ENCODE data around the gene PRPF39. TPM values are rescaled to one million over a fixed set of nuclear protein-coding genes. Genes with fewer than 3 reads are reported as not detected.

The PRPF39 gene
- total and polyA plus RNA-seq, 9 donors = 20.9 to 50.5 (median 29.2) TPM

- no peak overlapping the region for H3K27ac ChIP-seq
- H3K36me3 ChIP-seq = no peaks in the 10 kb centered on the region
- intact Hi-C loops (cut with DNase I) = no loop called here
- H3K4me3 ChIP-seq = no peak overlapping the region
- H3K27me3 ChIP-seq = no peaks in the 10 kb centered on the region
- H3K4me1 ChIP-seq (ENCODE audit: insufficient read depth) = peaks cover 3% of the 10 kb centered on the region
- no peak for DNase-seq
- no peaks in the 10 kb centered on the region for H3K9me3 ChIP-seq
- 71 to 77% (median 74%) methylated on average over 2 of the region's 2 CpGs for WGBS, 3 donors
- TF ChIP-seq EP300 (IDR thresholded peaks at IDR 0.05) (no peak), CTCF (IDR thresholded peaks at IDR 0.05) (no peak), POLR2A (IDR thresholded peaks at IDR 0.05) (no peak)
Measured at GRCh38 chr14:45082420-45082819, 1.5 kb upstream of the PRPF39 start.

- no peaks in the 10 kb centered on the region for H3K36me3 ChIP-seq
- H3K9me3 ChIP-seq = no peaks in the 10 kb centered on the region
- peaks cover 3% of the 10 kb centered on the region for H3K4me1 ChIP-seq (ENCODE audit: insufficient read depth)
- peak overlapping the region in 1 of 2 donors; percentile 59 for H3K27ac ChIP-seq
- peak overlapping the region; percentile 72 for H3K4me3 ChIP-seq
- H3K27me3 ChIP-seq = no peaks in the 10 kb centered on the region
- DNase-seq = no peak
- TF ChIP-seq POLR2A (IDR thresholded peaks at IDR 0.05) (no peak), CTCF (IDR thresholded peaks at IDR 0.05) (no peak), EP300 (IDR thresholded peaks at IDR 0.05) (no peak)
- intact Hi-C loops (cut with DNase I) = no loop called here
- WGBS, 3 donors = 1% methylated on average over 10 of the region's 10 CpGs
Measured at GRCh38 chr14:45083617-45083975, 320 bp upstream of the PRPF39 start.

GRCh38 chr14:45084946-45085346 is 1.0 kb downstream of the PRPF39 start:
- peak overlapping the region; percentile 72 for H3K4me3 ChIP-seq
- H3K4me1 ChIP-seq (ENCODE audit: insufficient read depth) = peaks cover 3% of the 10 kb centered on the region
- H3K27me3 ChIP-seq = no peaks in the 10 kb centered on the region
- TF ChIP-seq CTCF (IDR thresholded peaks at IDR 0.05) (no peak), POLR2A (IDR thresholded peaks at IDR 0.05) (no peak), EP300 (IDR thresholded peaks at IDR 0.05) (no peak)
- WGBS, 3 donors = 0% methylated on average over 4 of the region's 4 CpGs
- intact Hi-C loops (cut with DNase I) = loop anchor here in 1 of 4 donors (2.0 kb wide), 1 partner anchor 122 kb away; the partner anchor contains the start of gene TOGARAM1
- no peak overlapping the region for H3K27ac ChIP-seq
- H3K9me3 ChIP-seq = no peaks in the 10 kb centered on the region
- H3K36me3 ChIP-seq = no peaks in the 10 kb centered on the region
- no peak for DNase-seq

- intact Hi-C loops (cut with DNase I) = no loop called here
- no peak overlapping the region for H3K27ac ChIP-seq
- H3K36me3 ChIP-seq = no peaks in the 10 kb centered on the region
- no peaks in the 10 kb centered on the region for H3K9me3 ChIP-seq
- peaks cover 3% of the 10 kb centered on the region for H3K4me1 ChIP-seq (ENCODE audit: insufficient read depth)
- TF ChIP-seq POLR2A (IDR thresholded peaks at IDR 0.05) (no peak), EP300 (IDR thresholded peaks at IDR 0.05) (no peak), CTCF (IDR thresholded peaks at IDR 0.05) (no peak)
- no peaks in the 10 kb centered on the region for H3K27me3 ChIP-seq
- 17 to 22% (median 18%) methylated on average over 1 of the region's 1 CpG for WGBS, 3 donors
- H3K4me3 ChIP-seq = no peak overlapping the region
- no peak for DNase-seq
Measured at GRCh38 chr14:45089813-45090212, 5.9 kb downstream of the PRPF39 start.

Data from ovary (tissue), 9 donors.